Activated CD8-positive, alpha-beta memory T cell treated with anti-CD3 and anti-CD28 coated beads for 48 hours (primary cell): ENCODE measurements around the gene CRACR2B.

Experiments
- DNase-seq, 3 experiments: peaks; one replicate each; pipeline ENCODE4 v3.0.0-alpha.2; 2020; ENCODE audit warnings: low read depth in 2 of 3, low spot score in 2 of 3

Gene CRACR2B

GRCh38 chr11:810040-810567 is 17.6 kb upstream of the CRACR2B start:
- no peak for DNase-seq

- DNase-seq, result no peak
These were observed 16.1 kb upstream of the CRACR2B start for GRCh38 chr11:811446-812245.

GRCh38 chr11:812390-812789 is 15.3 kb upstream of the CRACR2B start:
- DNase-seq, result no peak

- DNase-seq, result no peak
These were observed 14.7 kb upstream of the CRACR2B start for GRCh38 chr11:813072-813455.

GRCh38 chr11:813456-814096 is 14.1 kb upstream of the CRACR2B start:
- no peak for DNase-seq

GRCh38 chr11:815675-816432 is 11.9 kb upstream of the CRACR2B start:
- no peak for DNase-seq

GRCh38 chr11:816433-816779 is 11.3 kb upstream of the CRACR2B start:
- DNase-seq, result no peak

GRCh38 chr11:818396-819128 is 9.2 kb upstream of the CRACR2B start, which contains the start of gene PNPLA2:
Gene PNPLA2, plus strand, starts transcription at chr11:818914. Its CDS starts 805 bp downstream, at chr11:819719.
- no peak for DNase-seq

GRCh38 chr11:819129-819931 is 8.4 kb upstream of the CRACR2B start:
- DNase-seq, result peak in 2 of 3 experiments; percentile 77 to 79

- peak in 2 of 3 experiments; percentile 78 to 79 for DNase-seq
These were observed 7.6 kb upstream of the CRACR2B start for GRCh38 chr11:819943-820649.

GRCh38 chr11:820655-821511 is 6.8 kb upstream of the CRACR2B start:
- DNase-seq, result no peak

- no peak for DNase-seq
These were observed 6.0 kb upstream of the CRACR2B start for GRCh38 chr11:821512-822371.

GRCh38 chr11:823441-824291 is 4.1 kb upstream of the CRACR2B start:
- no peak for DNase-seq

GRCh38 chr11:824292-824880 is 3.3 kb upstream of the CRACR2B start:
- no peak for DNase-seq

GRCh38 chr11:824942-825341 is 2.8 kb upstream of the CRACR2B start:
- no peak for DNase-seq
